Measurements from ENCODE around the gene HYDIN. TPM values are rescaled to one million over a fixed set of nuclear protein-coding genes. Genes with fewer than 3 reads are reported as not detected.

HYDIN gene
- total and polyA plus RNA-seq, 4 donors = 0.14 to 3.0 (median 0.60) TPM

DNA sequence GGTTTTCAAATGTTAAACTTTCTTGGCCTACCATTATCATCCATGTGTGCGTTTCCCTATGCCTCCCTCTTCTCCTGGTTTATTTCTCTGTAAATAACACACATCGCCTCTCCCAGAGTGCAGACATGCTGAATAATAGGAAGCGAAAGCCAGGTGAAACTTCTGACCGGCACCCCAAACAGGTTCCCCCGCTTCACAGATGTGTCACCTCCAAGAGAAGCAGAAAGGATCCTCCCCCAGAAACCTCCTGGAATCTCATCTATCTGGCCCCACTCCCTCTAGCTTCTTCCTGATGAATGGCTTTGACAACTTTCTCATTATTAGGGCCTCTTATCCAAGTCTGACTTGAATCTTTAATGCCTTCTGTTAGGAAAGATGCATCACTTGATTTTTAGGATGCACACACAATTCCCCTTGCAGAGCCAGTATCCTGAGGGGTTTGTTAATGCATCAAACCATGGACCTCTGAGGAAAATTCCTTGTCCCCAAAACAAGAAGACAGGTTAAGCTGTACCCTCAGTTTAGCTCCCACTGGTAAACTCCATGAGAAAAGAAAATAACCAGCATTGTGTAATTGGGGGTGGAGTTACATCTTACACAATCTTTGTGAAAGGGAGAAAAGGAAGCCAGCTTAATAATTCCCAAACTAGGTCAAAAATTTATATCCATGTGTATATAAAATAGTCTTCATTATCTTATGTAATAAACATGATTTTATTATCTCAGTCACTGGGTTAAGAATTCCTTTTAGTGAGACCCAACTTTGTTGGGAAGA lies 20.1 kb upstream of the HYDIN start:
- no peaks in the 10 kb centered on the region for H3K27me3 ChIP-seq (ENCODE audit: control insufficient read depth in 4 of 4, insufficient read depth in 4 of 4, low read length in 3 of 4)
- no peak overlapping the region for H3K27ac ChIP-seq (ENCODE audit: low read depth in 1 of 2, low read length in 2 of 2)
- no peaks in the 10 kb centered on the region for H3K4me1 ChIP-seq (ENCODE audit: control insufficient read depth in 4 of 4, insufficient read depth in 4 of 4, low read length in 3 of 4)
- no peaks in the 10 kb centered on the region for H3K36me3 ChIP-seq (ENCODE audit: control insufficient read depth in 4 of 4, insufficient read depth in 3 of 4, low read depth in 1 of 4, low read length in 3 of 4)
- DNase-seq (ENCODE audit: low spot score) = no peak
- 89% methylated on average over 5 of the region's 5 CpGs for WGBS
- TF ChIP-seq YY1 (IDR thresholded peaks at IDR 0.05) = no peak
- TF ChIP-seq, protein P1, sequence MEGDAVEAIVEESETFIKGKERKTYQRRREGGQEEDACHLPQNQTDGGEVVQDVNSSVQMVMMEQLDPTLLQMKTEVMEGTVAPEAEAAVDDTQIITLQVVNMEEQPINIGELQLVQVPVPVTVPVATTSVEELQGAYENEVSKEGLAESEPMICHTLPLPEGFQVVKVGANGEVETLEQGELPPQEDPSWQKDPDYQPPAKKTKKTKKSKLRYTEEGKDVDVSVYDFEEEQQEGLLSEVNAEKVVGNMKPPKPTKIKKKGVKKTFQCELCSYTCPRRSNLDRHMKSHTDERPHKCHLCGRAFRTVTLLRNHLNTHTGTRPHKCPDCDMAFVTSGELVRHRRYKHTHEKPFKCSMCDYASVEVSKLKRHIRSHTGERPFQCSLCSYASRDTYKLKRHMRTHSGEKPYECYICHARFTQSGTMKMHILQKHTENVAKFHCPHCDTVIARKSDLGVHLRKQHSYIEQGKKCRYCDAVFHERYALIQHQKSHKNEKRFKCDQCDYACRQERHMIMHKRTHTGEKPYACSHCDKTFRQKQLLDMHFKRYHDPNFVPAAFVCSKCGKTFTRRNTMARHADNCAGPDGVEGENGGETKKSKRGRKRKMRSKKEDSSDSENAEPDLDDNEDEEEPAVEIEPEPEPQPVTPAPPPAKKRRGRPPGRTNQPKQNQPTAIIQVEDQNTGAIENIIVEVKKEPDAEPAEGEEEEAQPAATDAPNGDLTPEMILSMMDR (IDR thresholded peaks at IDR 0.05; ENCODE audit: low read depth, low read length, missing input control) = no peak
- TF ChIP-seq FOXA2 (IDR thresholded peaks at IDR 0.05) = no peak
- TF ChIP-seq RAD21 (IDR thresholded peaks at IDR 0.05) = no peak
- TF ChIP-seq, protein P2, sequence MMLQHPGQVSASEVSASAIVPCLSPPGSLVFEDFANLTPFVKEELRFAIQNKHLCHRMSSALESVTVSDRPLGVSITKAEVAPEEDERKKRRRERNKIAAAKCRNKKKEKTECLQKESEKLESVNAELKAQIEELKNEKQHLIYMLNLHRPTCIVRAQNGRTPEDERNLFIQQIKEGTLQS (IDR thresholded peaks at IDR 0.05) = no peak
- TF ChIP-seq FOXA1 (IDR thresholded peaks at IDR 0.05) = no peak
- TF ChIP-seq, protein P3, sequence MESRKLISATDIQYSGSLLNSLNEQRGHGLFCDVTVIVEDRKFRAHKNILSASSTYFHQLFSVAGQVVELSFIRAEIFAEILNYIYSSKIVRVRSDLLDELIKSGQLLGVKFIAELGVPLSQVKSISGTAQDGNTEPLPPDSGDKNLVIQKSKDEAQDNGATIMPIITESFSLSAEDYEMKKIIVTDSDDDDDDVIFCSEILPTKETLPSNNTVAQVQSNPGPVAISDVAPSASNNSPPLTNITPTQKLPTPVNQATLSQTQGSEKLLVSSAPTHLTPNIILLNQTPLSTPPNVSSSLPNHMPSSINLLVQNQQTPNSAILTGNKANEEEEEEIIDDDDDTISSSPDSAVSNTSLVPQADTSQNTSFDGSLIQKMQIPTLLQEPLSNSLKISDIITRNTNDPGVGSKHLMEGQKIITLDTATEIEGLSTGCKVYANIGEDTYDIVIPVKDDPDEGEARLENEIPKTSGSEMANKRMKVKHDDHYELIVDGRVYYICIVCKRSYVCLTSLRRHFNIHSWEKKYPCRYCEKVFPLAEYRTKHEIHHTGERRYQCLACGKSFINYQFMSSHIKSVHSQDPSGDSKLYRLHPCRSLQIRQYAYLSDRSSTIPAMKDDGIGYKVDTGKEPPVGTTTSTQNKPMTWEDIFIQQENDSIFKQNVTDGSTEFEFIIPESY (IDR thresholded peaks at IDR 0.05) = no peak
- TF ChIP-seq, protein P4, sequence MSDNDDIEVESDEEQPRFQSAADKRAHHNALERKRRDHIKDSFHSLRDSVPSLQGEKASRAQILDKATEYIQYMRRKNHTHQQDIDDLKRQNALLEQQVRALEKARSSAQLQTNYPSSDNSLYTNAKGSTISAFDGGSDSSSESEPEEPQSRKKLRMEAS (IDR thresholded peaks at IDR 0.05) = no peak
- TF ChIP-seq JUND (IDR thresholded peaks at IDR 0.05) = no peak
- TF ChIP-seq GABPA (IDR thresholded peaks at IDR 0.05 in 1 of 2, conservative IDR thresholded peaks at IDR 0.05 in 1 of 2) = no peak
- TF ChIP-seq HNF4G (IDR thresholded peaks at IDR 0.05) = no peak
- no peak for TF ChIP-seq NR2F2 (IDR thresholded peaks at IDR 0.05)
- TF ChIP-seq, protein P5, sequence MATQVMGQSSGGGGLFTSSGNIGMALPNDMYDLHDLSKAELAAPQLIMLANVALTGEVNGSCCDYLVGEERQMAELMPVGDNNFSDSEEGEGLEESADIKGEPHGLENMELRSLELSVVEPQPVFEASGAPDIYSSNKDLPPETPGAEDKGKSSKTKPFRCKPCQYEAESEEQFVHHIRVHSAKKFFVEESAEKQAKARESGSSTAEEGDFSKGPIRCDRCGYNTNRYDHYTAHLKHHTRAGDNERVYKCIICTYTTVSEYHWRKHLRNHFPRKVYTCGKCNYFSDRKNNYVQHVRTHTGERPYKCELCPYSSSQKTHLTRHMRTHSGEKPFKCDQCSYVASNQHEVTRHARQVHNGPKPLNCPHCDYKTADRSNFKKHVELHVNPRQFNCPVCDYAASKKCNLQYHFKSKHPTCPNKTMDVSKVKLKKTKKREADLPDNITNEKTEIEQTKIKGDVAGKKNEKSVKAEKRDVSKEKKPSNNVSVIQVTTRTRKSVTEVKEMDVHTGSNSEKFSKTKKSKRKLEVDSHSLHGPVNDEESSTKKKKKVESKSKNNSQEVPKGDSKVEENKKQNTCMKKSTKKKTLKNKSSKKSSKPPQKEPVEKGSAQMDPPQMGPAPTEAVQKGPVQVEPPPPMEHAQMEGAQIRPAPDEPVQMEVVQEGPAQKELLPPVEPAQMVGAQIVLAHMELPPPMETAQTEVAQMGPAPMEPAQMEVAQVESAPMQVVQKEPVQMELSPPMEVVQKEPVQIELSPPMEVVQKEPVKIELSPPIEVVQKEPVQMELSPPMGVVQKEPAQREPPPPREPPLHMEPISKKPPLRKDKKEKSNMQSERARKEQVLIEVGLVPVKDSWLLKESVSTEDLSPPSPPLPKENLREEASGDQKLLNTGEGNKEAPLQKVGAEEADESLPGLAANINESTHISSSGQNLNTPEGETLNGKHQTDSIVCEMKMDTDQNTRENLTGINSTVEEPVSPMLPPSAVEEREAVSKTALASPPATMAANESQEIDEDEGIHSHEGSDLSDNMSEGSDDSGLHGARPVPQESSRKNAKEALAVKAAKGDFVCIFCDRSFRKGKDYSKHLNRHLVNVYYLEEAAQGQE (IDR thresholded peaks at IDR 0.05) = no peak
- TF ChIP-seq HNF4A (conservative IDR thresholded peaks at IDR 0.05) = no peak
- no peak for TF ChIP-seq TAF1 (conservative IDR thresholded peaks at IDR 0.05)
- TF ChIP-seq SP1 (IDR thresholded peaks at IDR 0.05) = no peak
- no peak for TF ChIP-seq RXRA (IDR thresholded peaks at IDR 0.05)
- H3K9ac ChIP-seq (ENCODE audit: low read depth in 1 of 2, low read length in 2 of 2) = no peak overlapping the region
- no peak overlapping the region for H3K4me3 ChIP-seq (ENCODE audit: low read depth in 1 of 3, low read length in 3 of 3)
- no peaks in the 10 kb centered on the region for H3K9me3 ChIP-seq (ENCODE audit: control insufficient read depth in 4 of 4, low read length in 3 of 4)

All from liver (tissue), 9 donors.